SK-N-MC (cell line): ENCODE data around the gene SMYD3.

Experiments used
- EZH2 ChIP-seq: fragments of 200-600 bp; sonication (generic); IDR thresholded peaks from one replicate; pipeline ENCODE4 v1.6.1; 2017; ENCODE audit warnings: antibody characterized with exemption
- POLR2AphosphoS5 ChIP-seq: IDR thresholded peaks from 2 replicates; pipeline ENCODE4 v1.6.1; 2012; ENCODE audit warnings: mild to moderate bottlenecking, low read depth, low read length, borderline replicate concordance

GRCh38 chr1:245972476-245972875 is 534.6 kb downstream of the SMYD3 start:
- no peak for TF ChIP-seq EZH2
- TF ChIP-seq POLR2AphosphoS5: no peak
